A673 (cell line): ENCODE measurements around the gene SEC14L5. TPM values are rescaled to one million over a fixed set of nuclear protein-coding genes. Genes with fewer than 3 reads are reported as not detected.

ENCODE experiments used
- BruUV-seq: library from RNA; stranded (reverse); fragments of 400-500 nt; replicated peaks from 2 replicates; lab custom pipeline; 2021; lab: Mats Ljungman, UMichigan
- CTCF ChIA-PET: fragments of 300-600 bp; sonication (Branson Sonifier 250); formaldehyde crosslinking; loops from one replicate; lab custom pipeline; 2022; ENCODE audit warnings: antibody characterized with exemption; lab: Charles Lee
- POLR2A ChIA-PET: fragments of 300-600 bp; sonication (Branson Sonifier 250); formaldehyde crosslinking; loops from one replicate; lab custom pipeline; 2022; ENCODE audit warnings: antibody characterized with exemption; ENCODE audit not compliant: low non-redundant PET; lab: Charles Lee
- DNase-seq: peaks from one replicate; pipeline ENCODE4 v3.0.0-alpha.2; 2015; ENCODE audit warnings: low spot score
- H3K27ac ChIP-seq: fragments of 200-600 bp; sonication (generic); 2 replicates; pipeline ENCODE4 v1.5.1; 2016; ENCODE audit warnings: mixed run types, low read depth, mild to moderate bottlenecking, mixed read lengths, antibody characterized with exemption, low read length; ENCODE audit not compliant: poor library complexity, severe bottlenecking
- H3K27me3 ChIP-seq: fragments of 200-600 bp; sonication (generic); replicated peaks from 2 replicates; pipeline ENCODE4 v1.6.1; 2017; ENCODE audit warnings: mixed run types, low read depth, mild to moderate bottlenecking, mixed read lengths, antibody characterized with exemption, low read length; ENCODE audit not compliant: insufficient read depth, poor library complexity
- H3K36me3 ChIP-seq: fragments of 200-600 bp; sonication (generic); 2 replicates; pipeline ENCODE4 v1.6.1; 2016; ENCODE audit warnings: mixed run types, mild to moderate bottlenecking, mixed read lengths, antibody characterized with exemption, low read length; ENCODE audit not compliant: insufficient read depth, poor library complexity, severe bottlenecking
- H3K4me1 ChIP-seq: fragments of 200-600 bp; sonication (generic); 2 replicates; pipeline ENCODE4 v1.6.1; 2017; ENCODE audit warnings: mixed run types, mild to moderate bottlenecking, mixed read lengths, antibody characterized with exemption, low read length; ENCODE audit not compliant: insufficient read depth, poor library complexity, severe bottlenecking
- H3K4me3 ChIP-seq: fragments of 200-600 bp; sonication (generic); 2 replicates; pipeline ENCODE4 v1.5.1; 2016; ENCODE audit warnings: low read depth, mixed run types, mild to moderate bottlenecking, mixed read lengths, low read length; ENCODE audit not compliant: poor library complexity, severe bottlenecking
- H3K9me3 ChIP-seq: fragments of 200-600 bp; sonication (generic); 2 replicates; pipeline ENCODE4 v1.6.1; 2016; ENCODE audit warnings: mixed run types, low read depth, mild to moderate bottlenecking, mixed read lengths, antibody characterized with exemption, low read length; ENCODE audit not compliant: poor library complexity, severe bottlenecking
- CTCF ChIP-seq: fragments of 300-800, 200-600 bp; sonication (generic); conservative IDR thresholded peaks from 2 replicates; pipeline ENCODE4 v1.5.1; 2017; ENCODE audit warnings: low read depth, mild to moderate bottlenecking, antibody characterized with exemption, low read length, moderate library complexity, mixed read lengths
- EZH2 ChIP-seq: fragments of 200-600 bp; sonication (generic); IDR thresholded peaks from 2 replicates; pipeline ENCODE4 v1.6.1; 2017; ENCODE audit warnings: borderline replicate concordance, low read depth, mild to moderate bottlenecking, mixed read lengths, antibody characterized with exemption, low read length; ENCODE audit not compliant: poor library complexity, severe bottlenecking
- intact Hi-C: fragments of 100-400 bp; cut with micrococcal nuclease; formaldehyde crosslinking; loops from one replicate; pipeline ENCODE4 v1.10.0; 2022; ENCODE audit not compliant: unreplicated experiment
- total RNA-seq: library from RNA; stranded (reverse); gene quantifications from 2 replicates; pipeline ENCODE4 v1.2.3, GENCODE V29; 2021

The SEC14L5 gene
- total RNA-seq, 1 experiment from 2014 or later, result 0.04 TPM

GRCh38 chr16:4942481-4942880, 15.6 kb upstream of the SEC14L5 start:
- ChIA-PET CTCF (no interaction called here), POLR2A (no interaction called here)
- TF ChIP-seq EZH2 (no peak), CTCF (no peak)
- peaks cover 12% of the 10 kb centered on the region for H3K27me3 ChIP-seq
- intact Hi-C loops, result no loop called here
- H3K9me3 ChIP-seq, result no peaks in the 10 kb centered on the region
- DNase-seq, result no peak
- peaks cover 15% of the 10 kb centered on the region for H3K4me1 ChIP-seq
- H3K36me3 ChIP-seq, result no peaks in the 10 kb centered on the region
- no peak overlapping the region for H3K27ac ChIP-seq
- no peak overlapping the region for H3K4me3 ChIP-seq
- BruUV-seq, result no TSS peak

GRCh38 chr16:4944333-4945281, 13.5 kb upstream of the SEC14L5 start:
- Histone ChIP-seq H3K27ac (no peak overlapping the region), H3K4me1 (peaks cover 15% of the 10 kb centered on the region)
- CTCF ChIA-PET, result no interaction called here

More at GRCh38 chr16:4944333-4945281, 13.5 kb upstream of the SEC14L5 start:
- H3K36me3 ChIP-seq, result no peaks in the 10 kb centered on the region
- no peak for TF ChIP-seq EZH2
- TF ChIP-seq CTCF, result no peak
- peak; percentile 86 for DNase-seq
- BruUV-seq, result no TSS peak
- no peaks in the 10 kb centered on the region for H3K9me3 ChIP-seq
- intact Hi-C loops, result no loop called here
- no peaks in the 10 kb centered on the region for H3K27me3 ChIP-seq
- POLR2A ChIA-PET, result interaction anchor here (0.6 kb wide), 1 partner anchor 1245 kb away, joined by 9 read pairs; no protein-coding TSS in a partner anchor
- H3K4me3 ChIP-seq, result no peak overlapping the region
